Measurements from ENCODE around the gene SLC16A10.

DNA sequence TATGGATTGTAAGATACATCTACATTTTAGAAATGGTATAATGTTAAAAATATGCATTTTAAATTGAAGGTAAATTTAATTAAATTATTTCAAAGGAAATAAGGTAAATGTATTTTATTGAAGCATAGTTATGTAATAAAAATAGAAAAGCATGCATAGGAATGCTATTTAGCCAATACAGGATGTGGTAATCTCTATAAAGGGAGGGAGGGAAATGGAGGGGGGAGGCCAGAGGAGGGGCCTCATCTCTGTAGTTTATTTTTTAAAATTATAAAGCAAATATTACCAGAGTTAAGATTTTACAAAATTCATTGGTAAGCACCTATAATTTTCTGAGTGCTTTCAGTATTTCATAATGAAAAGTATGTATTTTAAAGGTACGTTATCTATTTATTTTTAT is 27.2 kb downstream of the SLC16A10 start:
- TF ChIP-seq POLR2AphosphoS5 (IDR thresholded peaks at IDR 0.05) (no peak), POLR2A (IDR thresholded peaks at IDR 0.05; ENCODE audit: low read depth) (no peak), EP300 (IDR thresholded peaks at IDR 0.05) (no peak)
- TF ChIP-seq, protein P1, sequence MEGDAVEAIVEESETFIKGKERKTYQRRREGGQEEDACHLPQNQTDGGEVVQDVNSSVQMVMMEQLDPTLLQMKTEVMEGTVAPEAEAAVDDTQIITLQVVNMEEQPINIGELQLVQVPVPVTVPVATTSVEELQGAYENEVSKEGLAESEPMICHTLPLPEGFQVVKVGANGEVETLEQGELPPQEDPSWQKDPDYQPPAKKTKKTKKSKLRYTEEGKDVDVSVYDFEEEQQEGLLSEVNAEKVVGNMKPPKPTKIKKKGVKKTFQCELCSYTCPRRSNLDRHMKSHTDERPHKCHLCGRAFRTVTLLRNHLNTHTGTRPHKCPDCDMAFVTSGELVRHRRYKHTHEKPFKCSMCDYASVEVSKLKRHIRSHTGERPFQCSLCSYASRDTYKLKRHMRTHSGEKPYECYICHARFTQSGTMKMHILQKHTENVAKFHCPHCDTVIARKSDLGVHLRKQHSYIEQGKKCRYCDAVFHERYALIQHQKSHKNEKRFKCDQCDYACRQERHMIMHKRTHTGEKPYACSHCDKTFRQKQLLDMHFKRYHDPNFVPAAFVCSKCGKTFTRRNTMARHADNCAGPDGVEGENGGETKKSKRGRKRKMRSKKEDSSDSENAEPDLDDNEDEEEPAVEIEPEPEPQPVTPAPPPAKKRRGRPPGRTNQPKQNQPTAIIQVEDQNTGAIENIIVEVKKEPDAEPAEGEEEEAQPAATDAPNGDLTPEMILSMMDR (IDR thresholded peaks at IDR 0.05), result no peak
